Stimulated activated CD8-positive, alpha-beta memory T cell treated with anti-CD3 and anti-CD28 coated beads, Interleukin-4, amount 100 ng/mL, for 48 hours (primary cell): Measurements from ENCODE around the gene CAMTA2.
"Not testable (repeated sequence)": the region's sequence is repeated elsewhere in the genome, so short reads cannot be mapped to it uniquely, and the experiment has no call there.

Source experiments
- DNase-seq: peaks from one replicate; pipeline ENCODE4 v3.0.0-alpha.2; 2020

Gene CAMTA2

DNA sequence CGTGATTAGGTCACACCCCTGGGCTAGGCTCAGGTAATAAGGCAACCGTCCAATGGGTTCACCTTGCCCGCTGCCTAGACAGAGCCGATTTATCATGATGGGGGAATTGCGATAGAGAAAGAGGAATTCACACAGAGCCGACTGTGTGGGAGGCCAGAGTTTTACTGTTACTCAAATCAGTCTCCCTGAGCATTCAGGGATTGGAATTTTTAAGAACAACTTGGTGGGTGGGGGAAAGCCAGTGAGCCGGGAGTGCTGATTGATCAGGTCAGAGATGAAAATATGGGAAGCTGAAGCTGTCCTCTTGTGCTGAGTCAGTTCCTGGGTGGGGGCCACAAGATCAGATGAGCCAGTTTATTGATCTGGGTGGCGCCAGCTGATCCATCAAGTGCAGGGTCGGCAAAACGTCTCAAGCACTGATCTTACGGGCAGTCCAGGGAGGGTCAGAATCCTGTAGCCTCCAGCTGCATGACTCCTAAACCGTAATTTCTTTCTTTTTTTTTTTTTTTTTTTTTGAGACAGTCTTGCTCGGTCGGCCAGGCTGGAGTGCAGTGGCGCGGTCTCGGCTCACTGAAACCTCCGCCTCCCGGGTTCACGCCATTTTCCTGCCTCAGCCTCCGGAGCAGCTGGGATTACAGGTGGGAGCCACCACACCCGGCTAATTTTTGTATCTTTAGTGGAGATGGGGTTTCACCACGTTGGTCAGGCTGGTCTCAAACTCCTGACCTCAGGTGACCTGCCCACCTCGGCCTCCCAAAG lies 60.7 kb downstream of the CAMTA2 start:
- DNase-seq = not testable (repeated sequence)

DNA sequence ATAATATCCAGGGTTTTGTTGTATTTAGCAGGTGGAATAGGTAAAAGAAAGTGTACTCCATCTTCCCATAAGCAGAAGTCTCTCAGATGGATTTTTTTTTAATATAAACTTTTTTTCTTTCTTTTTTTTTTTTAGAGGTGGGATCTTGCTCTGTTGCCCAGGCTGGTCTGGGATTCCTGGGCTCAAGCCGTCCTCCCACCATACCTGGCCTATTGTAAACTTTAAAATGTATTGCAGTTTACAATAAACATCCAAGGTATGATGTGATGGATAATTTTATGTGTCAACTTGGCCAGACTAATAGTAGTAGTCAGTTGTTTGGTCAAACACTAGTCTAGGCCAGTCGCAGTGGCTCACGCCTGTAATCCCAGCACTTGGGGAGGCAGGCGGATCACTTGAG lies 66.2 kb downstream of the CAMTA2 start:
- no peak for DNase-seq

DNA sequence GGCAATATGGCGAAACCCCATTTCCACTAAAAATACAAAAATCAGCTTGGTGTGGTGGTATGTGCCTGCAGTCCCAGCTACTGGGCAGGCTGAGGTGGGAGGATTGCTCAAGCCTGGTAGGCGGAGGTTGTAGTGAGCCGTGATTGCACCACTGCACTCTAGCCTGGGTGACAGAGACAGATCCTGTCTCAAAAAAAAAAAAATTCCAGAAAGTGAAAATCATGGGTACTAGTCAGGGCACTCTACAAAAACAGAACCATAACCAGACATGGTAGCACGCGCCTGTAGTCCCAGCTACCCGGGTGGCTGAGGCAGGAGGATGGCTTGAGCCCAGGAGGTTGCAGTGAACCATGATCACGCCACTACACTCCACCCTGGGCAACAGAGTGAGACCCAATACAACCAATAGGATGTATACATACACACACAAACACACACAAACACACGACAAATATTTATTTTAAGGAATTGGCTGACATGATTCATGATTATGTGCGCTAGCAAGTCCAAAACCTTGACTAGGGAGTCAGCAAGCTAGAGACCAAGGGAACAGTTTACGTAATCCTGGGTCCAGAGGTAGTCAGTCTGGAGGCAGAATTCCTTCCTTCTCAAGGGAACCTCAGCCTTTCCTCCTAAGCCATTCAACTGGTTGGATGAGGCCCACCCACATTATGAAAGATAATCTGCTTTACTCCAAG lies 67.0 kb downstream of the CAMTA2 start:
- no peak for DNase-seq

DNA sequence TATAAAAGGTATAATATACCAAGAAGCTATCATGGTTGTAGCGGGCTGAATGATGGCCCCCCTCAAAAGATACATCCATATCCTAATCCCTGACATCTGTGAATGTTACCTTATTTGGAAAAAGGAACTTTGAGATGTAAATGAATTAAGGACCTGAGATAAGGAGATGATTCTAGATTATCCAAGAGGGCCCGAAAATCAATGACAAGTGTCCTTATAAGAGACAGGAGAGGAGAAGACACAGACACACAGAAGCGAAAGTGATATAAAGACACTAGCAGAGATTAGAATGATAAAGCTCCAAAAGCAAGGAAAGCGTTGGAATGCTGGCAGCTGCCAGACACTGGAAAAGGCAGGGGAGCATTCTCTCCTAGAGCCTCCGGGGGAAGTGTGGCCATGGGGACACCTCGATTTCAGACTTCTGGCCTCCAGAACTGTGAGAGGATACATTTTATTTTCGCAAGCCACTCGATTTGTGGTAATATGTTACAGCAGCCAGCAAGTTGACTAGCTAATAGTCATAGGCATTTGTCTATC lies 67.9 kb downstream of the CAMTA2 start:
- DNase-seq = no peak
